HL-60 (cell line): Measurements from ENCODE around the gene PARP8.

Experiments used
- GABPA ChIP-seq: IDR thresholded peaks from 2 replicates; pipeline ENCODE4 v1.6.1; 2012; ENCODE audit warnings: low read depth
- POLR2AphosphoS5 ChIP-seq: IDR thresholded peaks from 2 replicates; pipeline ENCODE4 v1.6.1; 2012; ENCODE audit warnings: low read depth
- TF ChIP-seq, protein P1 (sequence below): IDR thresholded peaks from one replicate; pipeline ENCODE4 v1.5.1; 2011; ENCODE audit warnings: low read length, control low read depth, inconsistent platforms; ENCODE audit not compliant: insufficient read depth

DNA sequence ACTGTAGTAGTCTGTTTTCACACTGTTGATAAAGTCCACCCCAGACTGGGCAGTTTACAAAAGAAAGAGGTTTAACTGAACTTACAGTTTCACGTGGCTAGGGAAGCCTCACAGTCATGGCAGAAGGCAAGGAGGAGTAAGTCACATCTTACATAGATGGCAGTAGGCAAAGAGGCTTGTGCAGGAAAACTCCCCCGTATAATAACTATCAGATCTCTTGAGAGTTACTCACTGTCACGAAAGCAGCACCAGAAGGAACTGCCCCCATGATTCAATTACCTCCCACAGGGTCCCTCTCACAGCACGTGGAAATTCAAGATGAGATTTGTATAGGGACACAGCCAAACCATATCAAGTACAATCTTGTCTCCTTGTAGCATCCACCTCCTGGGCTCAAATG lies 21.1 kb downstream of the PARP8 start:
- TF ChIP-seq GABPA (no peak), POLR2AphosphoS5 (no peak)
- TF ChIP-seq, protein P1, sequence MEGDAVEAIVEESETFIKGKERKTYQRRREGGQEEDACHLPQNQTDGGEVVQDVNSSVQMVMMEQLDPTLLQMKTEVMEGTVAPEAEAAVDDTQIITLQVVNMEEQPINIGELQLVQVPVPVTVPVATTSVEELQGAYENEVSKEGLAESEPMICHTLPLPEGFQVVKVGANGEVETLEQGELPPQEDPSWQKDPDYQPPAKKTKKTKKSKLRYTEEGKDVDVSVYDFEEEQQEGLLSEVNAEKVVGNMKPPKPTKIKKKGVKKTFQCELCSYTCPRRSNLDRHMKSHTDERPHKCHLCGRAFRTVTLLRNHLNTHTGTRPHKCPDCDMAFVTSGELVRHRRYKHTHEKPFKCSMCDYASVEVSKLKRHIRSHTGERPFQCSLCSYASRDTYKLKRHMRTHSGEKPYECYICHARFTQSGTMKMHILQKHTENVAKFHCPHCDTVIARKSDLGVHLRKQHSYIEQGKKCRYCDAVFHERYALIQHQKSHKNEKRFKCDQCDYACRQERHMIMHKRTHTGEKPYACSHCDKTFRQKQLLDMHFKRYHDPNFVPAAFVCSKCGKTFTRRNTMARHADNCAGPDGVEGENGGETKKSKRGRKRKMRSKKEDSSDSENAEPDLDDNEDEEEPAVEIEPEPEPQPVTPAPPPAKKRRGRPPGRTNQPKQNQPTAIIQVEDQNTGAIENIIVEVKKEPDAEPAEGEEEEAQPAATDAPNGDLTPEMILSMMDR = no peak
